Germinal center (tissue), 1 donor: ENCODE data around the gene LAMA2.

Experiments
- DNase-seq: peaks from one replicate; pipeline ENCODE4 v3.0.0; 2012; ENCODE audit warnings: mixed read lengths, low spot score

The LAMA2 gene

GRCh38 chr6:129451187-129451586 lies 568.2 kb downstream of the LAMA2 start:
- no peak for DNase-seq

- DNase-seq = no peak
Observed at GRCh38 chr6:129453073-129453472, 570.1 kb downstream of the LAMA2 start.

GRCh38 chr6:129454488-129454887 lies 571.5 kb downstream of the LAMA2 start:
- DNase-seq = no peak

GRCh38 chr6:129455126-129455769 lies 572.3 kb downstream of the LAMA2 start:
- DNase-seq = no peak

- no peak for DNase-seq
Observed at GRCh38 chr6:129460221-129460620, 577.3 kb downstream of the LAMA2 start.

- no peak for DNase-seq
Observed at GRCh38 chr6:129469070-129469662, 586.2 kb downstream of the LAMA2 start.

- no peak for DNase-seq
Observed at GRCh38 chr6:129472239-129472638, 589.3 kb downstream of the LAMA2 start.

- DNase-seq = no peak
Observed at GRCh38 chr6:129473546-129473945, 590.6 kb downstream of the LAMA2 start.

- no peak for DNase-seq
Observed at GRCh38 chr6:129475477-129476247, 592.7 kb downstream of the LAMA2 start.

GRCh38 chr6:129476248-129476564 lies 593.3 kb downstream of the LAMA2 start:
- no peak for DNase-seq

- DNase-seq = no peak
Observed at GRCh38 chr6:129476810-129477209, 593.9 kb downstream of the LAMA2 start.

- no peak for DNase-seq
Observed at GRCh38 chr6:129478379-129478778, 595.4 kb downstream of the LAMA2 start.

- no peak for DNase-seq
Observed at GRCh38 chr6:129481706-129482105, 598.8 kb downstream of the LAMA2 start.

GRCh38 chr6:129485746-129486145 lies 602.8 kb downstream of the LAMA2 start:
- DNase-seq = no peak

- DNase-seq = no peak
Observed at GRCh38 chr6:129486327-129486726, 603.4 kb downstream of the LAMA2 start.

GRCh38 chr6:129488313-129488712 lies 605.4 kb downstream of the LAMA2 start:
- no peak for DNase-seq

- no peak for DNase-seq
Observed at GRCh38 chr6:129489215-129489765, 606.4 kb downstream of the LAMA2 start.

- DNase-seq = peak; percentile 53
Observed at GRCh38 chr6:129490521-129491255, 607.8 kb downstream of the LAMA2 start.

GRCh38 chr6:129491436-129491835 lies 608.5 kb downstream of the LAMA2 start:
- DNase-seq = no peak

- no peak for DNase-seq
Observed at GRCh38 chr6:129492260-129492659, 609.3 kb downstream of the LAMA2 start.

GRCh38 chr6:129493354-129493902 lies 610.5 kb downstream of the LAMA2 start:
- DNase-seq = no peak

- no peak for DNase-seq
Observed at GRCh38 chr6:129494099-129494498, 611.2 kb downstream of the LAMA2 start.
